HEK293T (cell line): ENCODE results near the gene ZDHHC9.

Experiments
- CTCF ChIA-PET: fragments of 350-600 bp; formaldehyde crosslinking; extraction: SDS; loops from one replicate; lab custom pipeline; 2021; ENCODE audit warnings: antibody characterized with exemption, inconsistent platforms; lab: Yijun Ruan, JAX
- POLR2A ChIA-PET: fragments of 350-600 bp; formaldehyde crosslinking; extraction: SDS; loops from one replicate; lab custom pipeline; 2020; ENCODE audit warnings: antibody characterized with exemption, inconsistent platforms; lab: Yijun Ruan, JAX
- DNase-seq: peaks from one replicate; pipeline ENCODE4 v3.0.0; 2012; ENCODE audit warnings: mixed read lengths; ENCODE audit errors: extremely low spot score
- ARNT ChIP-seq: fragments of 450-650 bp; IDR thresholded peaks from 2 replicates; pipeline ENCODE4 v1.6.1; 2017; ENCODE audit warnings: mild to moderate bottlenecking
- BHLHE40 ChIP-seq: fragments of 450-650 bp; IDR thresholded peaks from 2 replicates; pipeline ENCODE4 v1.6.1; 2016; ENCODE audit warnings: mild to moderate bottlenecking, moderate library complexity, borderline replicate concordance
- CTBP1 ChIP-seq: fragments of 450-650 bp; IDR thresholded peaks from 2 replicates; pipeline ENCODE4 v1.6.1; 2016; ENCODE audit warnings: borderline replicate concordance
- ELF4 ChIP-seq: fragments of 450-650 bp; IDR thresholded peaks from 2 replicates; pipeline ENCODE4 v1.6.1; 2017; ENCODE audit warnings: antibody characterized with exemption
- FOXA1 ChIP-seq: fragments of 450-650 bp; IDR thresholded peaks from 2 replicates; pipeline ENCODE4 v1.6.1; 2016; ENCODE audit warnings: mild to moderate bottlenecking
- FOXK2 ChIP-seq: fragments of 450-650 bp; IDR thresholded peaks from 2 replicates; pipeline ENCODE4 v1.6.1; 2016; ENCODE audit warnings: mild to moderate bottlenecking
- FOXM1 ChIP-seq: fragments of 450-650 bp; IDR thresholded peaks from 2 replicates; pipeline ENCODE4 v1.6.1; 2017; ENCODE audit warnings: mild to moderate bottlenecking, borderline replicate concordance
- HDGF ChIP-seq: fragments of 450-650 bp; IDR thresholded peaks from 2 replicates; pipeline ENCODE4 v1.6.1; 2017; ENCODE audit warnings: antibody characterized with exemption, borderline replicate concordance
- L3MBTL2 ChIP-seq: fragments of 450-650 bp; conservative IDR thresholded peaks from 2 replicates; pipeline ENCODE4 v1.6.1; 2016; ENCODE audit warnings: mild to moderate bottlenecking
- LEF1 ChIP-seq: fragments of 450-650 bp; IDR thresholded peaks from 2 replicates; pipeline ENCODE4 v1.6.1; 2017; ENCODE audit warnings: mild to moderate bottlenecking, borderline replicate concordance
- NFRKB ChIP-seq: fragments of 450-650 bp; IDR thresholded peaks from 2 replicates; pipeline ENCODE4 v1.6.1; 2016; ENCODE audit warnings: mild to moderate bottlenecking, moderate library complexity
- PKNOX1 ChIP-seq: fragments of 450-650 bp; IDR thresholded peaks from 2 replicates; pipeline ENCODE4 v1.6.1; 2016
- SP1 ChIP-seq: fragments of 450-650 bp; IDR thresholded peaks from 2 replicates; pipeline ENCODE4 v1.6.1; 2017
- SUZ12 ChIP-seq: fragments of 450-650 bp; IDR thresholded peaks from 2 replicates; pipeline ENCODE4 v1.6.1; 2016; ENCODE audit warnings: mild to moderate bottlenecking
- TARDBP ChIP-seq: fragments of 450-650 bp; IDR thresholded peaks from 2 replicates; pipeline ENCODE4 v1.6.1; 2016
- ZNF384 ChIP-seq: fragments of 450-650 bp; IDR thresholded peaks from 2 replicates; pipeline ENCODE4 v1.6.1; 2016

The ZDHHC9 gene

GRCh38 chrX:129772796-129773431 is 70.8 kb downstream of the ZDHHC9 start:
- ChIA-PET CTCF (no interaction called here), POLR2A (no interaction called here)
- no peak for DNase-seq

GRCh38 chrX:129771266-129771995 is 72.3 kb downstream of the ZDHHC9 start:
- CTCF ChIA-PET = interaction anchor here (0.7 kb wide), 1 partner anchor 54 kb away, joined by 3 read pairs; no protein-coding TSS in a partner anchor
- no peak for DNase-seq
- POLR2A ChIA-PET = no interaction called here
- TF ChIP-seq TARDBP (no peak), LEF1 (no peak), PKNOX1 (no peak), BHLHE40 (no peak), HDGF (no peak), SUZ12 (no peak)

More at GRCh38 chrX:129772796-129773431, 70.8 kb downstream of the ZDHHC9 start:
- TF ChIP-seq PKNOX1 = no peak
- TF ChIP-seq ELF4 = no peak
- TF ChIP-seq CTBP1 = no peak
- no peak for TF ChIP-seq FOXA1
- TF ChIP-seq FOXK2 = no peak
- no peak for TF ChIP-seq FOXM1
- no peak for TF ChIP-seq TARDBP
- TF ChIP-seq SUZ12 = no peak

GRCh38 chrX:129769467-129770154 is 74.1 kb downstream of the ZDHHC9 start:
- ChIA-PET CTCF (no interaction called here), POLR2A (no interaction called here)
- TF ChIP-seq BHLHE40 (no peak), FOXM1 (no peak), TARDBP (no peak), ELF4 (no peak), CTBP1 (no peak), ARNT (no peak), NFRKB (no peak), SP1 (no peak), FOXA1 (no peak), LEF1 (no peak), L3MBTL2 (no peak), FOXK2 (no peak), HDGF (no peak), ZNF384 (no peak), SUZ12 (no peak), PKNOX1 (no peak)
- no peak for DNase-seq

GRCh38 chrX:129768586-129769466 is 74.9 kb downstream of the ZDHHC9 start:
- TF ChIP-seq SP1 = no peak
- no peak for TF ChIP-seq ARNT
- TF ChIP-seq PKNOX1 = no peak
- no peak for TF ChIP-seq FOXA1
- no peak for TF ChIP-seq FOXM1
- no peak for TF ChIP-seq SUZ12
- no peak for TF ChIP-seq TARDBP
- ChIA-PET CTCF (no interaction called here), POLR2A (no interaction called here)
- no peak for DNase-seq

GRCh38 chrX:129768186-129768585 is 75.5 kb downstream of the ZDHHC9 start:
- DNase-seq = no peak
- POLR2A ChIA-PET = no interaction called here
- CTCF ChIA-PET = no interaction called here
- TF ChIP-seq ARNT (no peak), NFRKB (no peak), CTBP1 (no peak), FOXK2 (no peak), HDGF (no peak), ZNF384 (no peak), SP1 (no peak), L3MBTL2 (no peak), SUZ12 (no peak), PKNOX1 (no peak), FOXM1 (no peak), FOXA1 (no peak), ELF4 (no peak), LEF1 (no peak), BHLHE40 (no peak), TARDBP (no peak)
